Thyroid gland (tissue), 4 donors: ENCODE measurements around the gene DNAJB14.
A peak's percentile ranks its signal among the peaks of the same experiment; 100 is the strongest.

Experiments used
- POLR2A ChIP-seq, 2 donors: fragments of 450-650 bp; IDR thresholded peaks; one replicate each; pipeline ENCODE4 v1.6.1; 2017; ENCODE audit warnings: antibody characterized with exemption in 2 of 2, mild to moderate bottlenecking in 2 of 2, moderate library complexity in 1 of 2
- TF ChIP-seq, protein P1 (sequence below), 6 experiments: fragments of 200-600 bp in 3 of 6; fragments of 450-650 bp in 3 of 6; sonication (generic) in 3 of 6; IDR thresholded peaks; one replicate each; pipeline ENCODE4 v1.5.1; 2016 to 2019; ENCODE audit warnings: antibody characterized with exemption in 6 of 6, mild to moderate bottlenecking in 2 of 6, inconsistent platforms in 1 of 6, moderate library complexity in 1 of 6

- TF ChIP-seq, protein P1, sequence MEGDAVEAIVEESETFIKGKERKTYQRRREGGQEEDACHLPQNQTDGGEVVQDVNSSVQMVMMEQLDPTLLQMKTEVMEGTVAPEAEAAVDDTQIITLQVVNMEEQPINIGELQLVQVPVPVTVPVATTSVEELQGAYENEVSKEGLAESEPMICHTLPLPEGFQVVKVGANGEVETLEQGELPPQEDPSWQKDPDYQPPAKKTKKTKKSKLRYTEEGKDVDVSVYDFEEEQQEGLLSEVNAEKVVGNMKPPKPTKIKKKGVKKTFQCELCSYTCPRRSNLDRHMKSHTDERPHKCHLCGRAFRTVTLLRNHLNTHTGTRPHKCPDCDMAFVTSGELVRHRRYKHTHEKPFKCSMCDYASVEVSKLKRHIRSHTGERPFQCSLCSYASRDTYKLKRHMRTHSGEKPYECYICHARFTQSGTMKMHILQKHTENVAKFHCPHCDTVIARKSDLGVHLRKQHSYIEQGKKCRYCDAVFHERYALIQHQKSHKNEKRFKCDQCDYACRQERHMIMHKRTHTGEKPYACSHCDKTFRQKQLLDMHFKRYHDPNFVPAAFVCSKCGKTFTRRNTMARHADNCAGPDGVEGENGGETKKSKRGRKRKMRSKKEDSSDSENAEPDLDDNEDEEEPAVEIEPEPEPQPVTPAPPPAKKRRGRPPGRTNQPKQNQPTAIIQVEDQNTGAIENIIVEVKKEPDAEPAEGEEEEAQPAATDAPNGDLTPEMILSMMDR (IDR thresholded peaks at IDR 0.05): no peak
- TF ChIP-seq POLR2A (IDR thresholded peaks at IDR 0.05): peak; percentile 76 to 93
These were observed 3.8 kb upstream of the DNAJB14 start, which contains the start of gene H2AZ1 for GRCh38 chr4:99949999-99950912.
